HG02884 (cell line): ENCODE results near the gene ARHGAP45.
A peak's percentile ranks its signal among the peaks of the same experiment; 100 is the strongest.

Source experiments
- ATAC-seq: cut with Tn5 transposase; IDR thresholded peaks from one replicate; pipeline ENCODE4 v1.9.1; 2021; ENCODE audit warnings: mild to moderate bottlenecking, moderate library complexity; ENCODE audit not compliant: unreplicated experiment

Gene ARHGAP45

DNA sequence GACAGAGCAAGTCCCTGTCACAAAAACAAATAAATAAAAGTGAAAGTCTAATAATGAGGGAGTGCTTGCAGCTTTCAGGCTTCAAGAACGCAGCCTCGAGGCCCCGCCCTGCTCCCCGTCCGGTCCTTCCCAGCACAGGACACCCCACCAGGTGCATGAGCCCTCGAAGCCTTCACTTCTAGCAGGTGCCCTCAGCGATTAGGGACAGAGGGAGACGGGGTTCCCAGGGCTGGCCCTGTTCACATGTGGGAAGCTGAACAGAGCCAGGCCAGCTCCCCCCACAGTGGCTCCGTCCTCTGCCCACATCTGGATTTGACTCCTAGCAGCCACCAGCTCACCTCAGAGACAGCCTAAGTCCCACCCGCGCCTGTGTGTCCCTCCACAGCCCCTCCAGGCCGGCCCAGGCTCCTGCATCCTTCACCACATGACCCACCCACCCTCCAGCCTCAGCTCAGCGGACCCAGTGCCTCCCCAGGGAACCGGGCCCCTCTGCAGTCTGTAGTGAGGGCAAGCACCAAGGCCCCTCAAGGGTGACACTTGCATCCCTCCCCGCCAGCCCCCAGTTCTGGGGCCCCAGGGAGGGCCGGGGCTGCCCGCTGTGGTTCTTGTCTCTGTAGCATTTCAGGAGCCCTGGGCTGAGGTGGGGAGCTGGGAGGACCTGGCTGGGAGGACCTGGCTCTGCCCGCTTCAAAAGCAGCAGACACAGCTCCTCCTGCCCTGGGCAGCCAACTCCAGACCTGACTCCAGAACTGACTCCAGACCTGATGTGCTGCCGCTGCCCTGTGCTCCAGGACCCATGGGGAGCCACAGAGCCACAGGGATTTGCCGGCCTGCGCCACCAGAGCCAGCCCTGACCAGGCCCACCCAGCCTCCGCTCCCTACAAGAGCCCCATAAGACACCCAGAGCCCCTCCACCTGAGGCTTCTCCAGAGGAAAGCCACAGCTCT, 64.1 kb downstream of the ARHGAP45 start:
- ATAC-seq: no peak

DNA sequence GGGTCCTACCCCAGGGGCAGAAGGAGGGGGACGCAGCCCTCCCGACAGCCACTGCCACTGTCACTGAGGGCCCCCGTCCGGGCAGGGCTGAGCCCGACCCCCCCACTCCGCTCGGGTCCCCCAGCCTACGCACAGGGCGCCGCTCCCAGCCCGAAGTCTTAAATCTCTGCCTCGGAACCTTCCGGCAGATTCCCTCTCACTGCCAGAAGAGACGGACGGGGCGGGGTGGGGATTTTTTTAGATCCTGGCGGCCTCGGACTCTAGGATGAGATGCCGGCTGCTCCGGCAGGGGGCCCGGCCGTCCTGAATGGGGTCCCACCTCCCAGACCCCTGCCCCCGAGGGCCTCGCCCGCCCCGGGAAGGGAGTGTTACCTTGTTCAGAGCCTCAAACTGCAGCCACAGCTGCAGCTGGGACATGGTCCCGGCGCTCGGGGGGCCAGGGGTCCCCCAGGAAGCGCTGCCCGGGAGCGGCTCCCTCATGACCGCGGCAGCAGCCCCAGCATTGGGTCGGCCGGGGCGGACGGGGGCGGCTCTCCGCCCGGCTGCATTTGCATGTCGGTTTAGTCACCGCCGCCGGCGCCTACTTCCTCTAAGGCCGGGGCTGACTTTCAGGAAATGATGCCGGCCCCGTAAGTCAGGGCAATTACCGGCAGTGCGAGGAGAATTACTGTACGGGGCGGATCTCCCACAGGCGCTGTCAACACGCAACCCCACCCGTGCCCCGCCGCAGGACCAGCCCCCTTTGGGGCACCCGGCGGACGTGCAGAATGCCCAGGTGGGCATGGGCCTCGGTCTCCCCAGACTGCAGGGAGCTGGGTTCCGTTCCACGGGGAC, 65.0 kb downstream of the ARHGAP45 start:
- peak; percentile 47 for ATAC-seq

GRCh38 chr19:1132552-1133383, 65.8 kb downstream of the ARHGAP45 start:
- no peak for ATAC-seq

- no peak for ATAC-seq
These were observed 66.5 kb downstream of the ARHGAP45 start for GRCh38 chr19:1133471-1133929.

DNA sequence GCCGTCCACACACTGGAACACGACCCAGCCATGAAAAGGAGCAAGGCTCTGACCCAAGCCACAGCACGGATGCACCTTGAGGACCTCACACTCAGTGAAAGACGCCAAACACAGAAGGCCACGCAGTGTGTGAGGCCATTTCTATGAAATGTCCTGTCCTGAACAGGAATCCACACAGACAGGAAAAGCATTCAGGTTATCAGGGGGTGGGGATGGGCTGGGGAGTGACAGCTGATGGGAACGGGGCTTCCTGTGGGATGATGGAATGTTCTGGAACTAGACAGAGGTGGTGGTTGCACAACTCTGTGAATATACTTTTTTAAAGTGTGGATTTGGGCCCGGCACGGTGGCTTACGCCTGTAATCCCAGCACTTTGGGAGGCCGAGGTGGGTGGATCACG, 67.5 kb downstream of the ARHGAP45 start:
- no peak for ATAC-seq

DNA sequence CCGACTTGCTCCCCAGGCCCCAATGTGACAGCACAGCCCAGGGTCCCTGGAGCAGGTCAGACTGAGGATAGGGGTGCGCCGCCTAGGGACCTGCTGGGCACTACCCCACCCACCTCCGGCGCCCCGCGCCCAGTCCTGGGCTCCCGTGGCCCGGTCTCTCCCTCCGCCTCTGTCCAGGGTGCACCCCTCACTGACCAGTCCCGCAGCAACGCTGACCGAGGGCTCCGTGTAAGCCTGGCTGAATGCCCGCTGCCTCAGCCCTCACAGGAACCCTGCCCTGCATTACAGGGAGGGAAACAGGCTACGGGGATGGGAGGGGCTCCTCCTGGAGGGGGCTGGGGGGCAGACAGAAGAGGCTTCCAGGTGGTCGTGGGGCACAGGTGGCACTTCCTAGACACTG, 68.5 kb downstream of the ARHGAP45 start:
- no peak for ATAC-seq

DNA sequence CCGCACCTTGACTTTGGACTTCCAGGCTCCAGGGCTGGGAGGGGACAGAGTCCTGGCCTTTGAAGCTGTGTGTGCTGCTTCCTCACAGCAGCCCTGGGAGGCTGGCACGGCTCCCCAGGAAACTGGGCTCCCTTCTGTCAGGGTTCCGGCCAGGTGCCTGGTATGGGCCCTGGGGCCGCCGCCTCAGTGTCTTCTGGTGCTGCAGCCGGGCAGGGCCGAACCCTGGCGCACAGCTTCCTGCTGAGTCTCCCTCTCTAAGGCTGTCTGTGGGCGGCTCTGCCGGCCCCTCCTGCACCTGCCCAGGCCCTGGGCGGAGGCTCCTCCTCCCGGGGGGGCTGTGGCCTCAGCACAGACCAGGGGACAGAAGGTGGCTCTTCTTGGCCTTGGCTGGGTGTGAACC, 69.2 kb downstream of the ARHGAP45 start:
- no peak for ATAC-seq
